Measurements from ENCODE around the gene MKNK2.

The MKNK2 gene

GRCh38 chr19:2033825-2034159, 17.3 kb downstream of the MKNK2 start:
- in situ Hi-C loops (cut with HindIII; ENCODE audit: low sequenced_read_pairs) = no loop called here
- H3K4me3 ChIP-seq (ENCODE audit: low read depth, low read length) = no peak overlapping the region
- DNase-seq (ENCODE audit: low read depth, low spot score) = no peak
- no peak for TF ChIP-seq CTCF (IDR thresholded peaks at IDR 0.05; ENCODE audit: low read depth, low read length)

GRCh38 chr19:2033115-2033824, 17.8 kb downstream of the MKNK2 start:
- no peak overlapping the region for H3K4me3 ChIP-seq (ENCODE audit: low read depth, low read length)
- DNase-seq (ENCODE audit: low read depth, low spot score) = no peak
- TF ChIP-seq CTCF (IDR thresholded peaks at IDR 0.05; ENCODE audit: low read depth, low read length) = no peak
- in situ Hi-C loops (cut with HindIII; ENCODE audit: low sequenced_read_pairs) = no loop called here

- peak; percentile 88 for DNase-seq (ENCODE audit: low read depth, low spot score)
- TF ChIP-seq CTCF (IDR thresholded peaks at IDR 0.05; ENCODE audit: low read depth, low read length) = no peak
- in situ Hi-C loops (cut with HindIII; ENCODE audit: low sequenced_read_pairs) = no loop called here
- no peak overlapping the region for H3K4me3 ChIP-seq (ENCODE audit: low read depth, low read length)
Observed at GRCh38 chr19:2032296-2032941, 18.6 kb downstream of the MKNK2 start.

- no peak for TF ChIP-seq CTCF (IDR thresholded peaks at IDR 0.05; ENCODE audit: low read depth, low read length)
- H3K4me3 ChIP-seq (ENCODE audit: low read depth, low read length) = no peak overlapping the region
- in situ Hi-C loops (cut with HindIII; ENCODE audit: low sequenced_read_pairs) = no loop called here
- DNase-seq (ENCODE audit: low read depth, low spot score) = peak; percentile 76
Observed at GRCh38 chr19:2027361-2027760, 23.7 kb downstream of the MKNK2 start.

- in situ Hi-C loops (cut with HindIII; ENCODE audit: low sequenced_read_pairs) = no loop called here
- no peak overlapping the region for H3K4me3 ChIP-seq (ENCODE audit: low read depth, low read length)
- DNase-seq (ENCODE audit: low read depth, low spot score) = no peak
- no peak for TF ChIP-seq CTCF (IDR thresholded peaks at IDR 0.05; ENCODE audit: low read depth, low read length)
Observed at GRCh38 chr19:2026770-2027169, 24.3 kb downstream of the MKNK2 start.

- in situ Hi-C loops (cut with HindIII; ENCODE audit: low sequenced_read_pairs) = no loop called here
- DNase-seq (ENCODE audit: low read depth, low spot score) = no peak
- no peak overlapping the region for H3K4me3 ChIP-seq (ENCODE audit: low read depth, low read length)
- TF ChIP-seq CTCF (IDR thresholded peaks at IDR 0.05; ENCODE audit: low read depth, low read length) = no peak
Observed at GRCh38 chr19:2022289-2022688, 28.8 kb downstream of the MKNK2 start.
